Panc1 (cell line): ENCODE measurements around the gene ZNF407.

Experiments
- CTCF ChIP-seq: fragments of 450-650 bp; IDR thresholded peaks from 2 replicates; pipeline ENCODE4 v1.5.1; 2017; ENCODE audit warnings: mild to moderate bottlenecking
- POLR2AphosphoS5 ChIP-seq: IDR thresholded peaks from 2 replicates; pipeline ENCODE4 v1.6.1; 2012; ENCODE audit warnings: mild to moderate bottlenecking, low read depth, low read length, moderate library complexity
- SIN3A ChIP-seq: IDR thresholded peaks from 2 replicates; pipeline ENCODE4 v1.6.1; 2012; ENCODE audit warnings: low read depth, mild to moderate bottlenecking, low read length, moderate library complexity, borderline replicate concordance; ENCODE audit not compliant: insufficient read depth

- TF ChIP-seq CTCF (no peak), POLR2AphosphoS5 (no peak), SIN3A (no peak)
Observed at GRCh38 chr18:74831571-74832250, 234.0 kb downstream of the ZNF407 start.
